Measurements from ENCODE around the gene SRSF11.

SRSF11 gene

GRCh38 chr1:70228670-70229069 lies 7.5 kb downstream of the SRSF11 start:
- TF ChIP-seq FOXM1 (IDR thresholded peaks at IDR 0.05; ENCODE audit: borderline replicate concordance, low read depth) (no peak), MAX (IDR thresholded peaks at IDR 0.05) (no peak), RAD21 (IDR thresholded peaks at IDR 0.05; ENCODE audit: low read depth) (no peak), CREB1 (IDR thresholded peaks at IDR 0.05; ENCODE audit: low read depth) (no peak), USF1 (IDR thresholded peaks at IDR 0.05) (no peak), EP300 (IDR thresholded peaks at IDR 0.05; ENCODE audit: borderline replicate concordance) (no peak), TCF12 (IDR thresholded peaks at IDR 0.05; ENCODE audit: low read depth) (no peak), ZBTB7A (IDR thresholded peaks at IDR 0.05; ENCODE audit: low read depth) (no peak), YY1 (IDR thresholded peaks at IDR 0.05; ENCODE audit: low read depth) (no peak), TEAD4 (IDR thresholded peaks at IDR 0.05) (no peak), EGR1 (IDR thresholded peaks at IDR 0.05) (no peak), TAF1 (IDR thresholded peaks at IDR 0.05; ENCODE audit: low read depth) (no peak), REST (IDR thresholded peaks at IDR 0.05; ENCODE audit: low read depth) (no peak), CEBPB (IDR thresholded peaks at IDR 0.05) (no peak), NFIC (IDR thresholded peaks at IDR 0.05) (no peak)

- TF ChIP-seq YY1 (IDR thresholded peaks at IDR 0.05; ENCODE audit: low read depth) (no peak), EGR1 (IDR thresholded peaks at IDR 0.05) (no peak), USF1 (IDR thresholded peaks at IDR 0.05) (no peak), ZBTB7A (IDR thresholded peaks at IDR 0.05; ENCODE audit: low read depth) (no peak), TAF1 (IDR thresholded peaks at IDR 0.05; ENCODE audit: low read depth) (no peak), NFIC (IDR thresholded peaks at IDR 0.05) (no peak), TCF12 (IDR thresholded peaks at IDR 0.05; ENCODE audit: low read depth) (no peak), FOXM1 (IDR thresholded peaks at IDR 0.05; ENCODE audit: borderline replicate concordance, low read depth) (no peak), CEBPB (IDR thresholded peaks at IDR 0.05) (no peak), CREB1 (IDR thresholded peaks at IDR 0.05; ENCODE audit: low read depth) (no peak)
Measured at GRCh38 chr1:70231475-70231874, 10.3 kb downstream of the SRSF11 start.

GRCh38 chr1:70234733-70235132 lies 13.6 kb downstream of the SRSF11 start:
- no peak for TF ChIP-seq EGR1 (IDR thresholded peaks at IDR 0.05)
- no peak for TF ChIP-seq TCF12 (IDR thresholded peaks at IDR 0.05; ENCODE audit: low read depth)
- TF ChIP-seq NFIC (IDR thresholded peaks at IDR 0.05): no peak
- no peak for TF ChIP-seq TEAD4 (IDR thresholded peaks at IDR 0.05)
- TF ChIP-seq YY1 (IDR thresholded peaks at IDR 0.05; ENCODE audit: low read depth): no peak
- no peak for TF ChIP-seq CREB1 (IDR thresholded peaks at IDR 0.05; ENCODE audit: low read depth)
- TF ChIP-seq EP300 (IDR thresholded peaks at IDR 0.05; ENCODE audit: borderline replicate concordance): no peak
- no peak for TF ChIP-seq CEBPB (IDR thresholded peaks at IDR 0.05)
- no peak for TF ChIP-seq RAD21 (IDR thresholded peaks at IDR 0.05; ENCODE audit: low read depth)
- TF ChIP-seq MAX (IDR thresholded peaks at IDR 0.05): no peak
- TF ChIP-seq USF1 (IDR thresholded peaks at IDR 0.05): no peak
- no peak for TF ChIP-seq TAF1 (IDR thresholded peaks at IDR 0.05; ENCODE audit: low read depth)
- TF ChIP-seq REST (IDR thresholded peaks at IDR 0.05; ENCODE audit: low read depth): no peak
- TF ChIP-seq FOXM1 (IDR thresholded peaks at IDR 0.05; ENCODE audit: borderline replicate concordance, low read depth): no peak
- TF ChIP-seq ZBTB7A (IDR thresholded peaks at IDR 0.05; ENCODE audit: low read depth): no peak

- TF ChIP-seq EP300 (IDR thresholded peaks at IDR 0.05; ENCODE audit: borderline replicate concordance): no peak
- TF ChIP-seq RAD21 (IDR thresholded peaks at IDR 0.05; ENCODE audit: low read depth): no peak
- TF ChIP-seq TEAD4 (IDR thresholded peaks at IDR 0.05): no peak
- no peak for TF ChIP-seq FOXM1 (IDR thresholded peaks at IDR 0.05; ENCODE audit: borderline replicate concordance, low read depth)
- no peak for TF ChIP-seq CREB1 (IDR thresholded peaks at IDR 0.05; ENCODE audit: low read depth)
- TF ChIP-seq USF1 (IDR thresholded peaks at IDR 0.05): no peak
- no peak for TF ChIP-seq MAX (IDR thresholded peaks at IDR 0.05)
- no peak for TF ChIP-seq YY1 (IDR thresholded peaks at IDR 0.05; ENCODE audit: low read depth)
- TF ChIP-seq TCF12 (IDR thresholded peaks at IDR 0.05; ENCODE audit: low read depth): no peak
Measured at GRCh38 chr1:70239940-70240339, 18.8 kb downstream of the SRSF11 start.

- TF ChIP-seq YY1 (IDR thresholded peaks at IDR 0.05; ENCODE audit: low read depth) (no peak), REST (IDR thresholded peaks at IDR 0.05; ENCODE audit: low read depth) (no peak)
Measured at GRCh38 chr1:70247122-70247521, 25.9 kb downstream of the SRSF11 start.
